Neural cell (in vitro differentiated cells): ENCODE results near the gene GPC5.

ENCODE experiments used
- CTCF ChIP-seq: fragments of 450-650 bp; IDR thresholded peaks from 2 replicates; pipeline ENCODE4 v1.5.1; 2014; ENCODE audit warnings: antibody characterized with exemption, mild to moderate bottlenecking, moderate library complexity; ENCODE audit not compliant: poor library complexity, severe bottlenecking
- EP300 ChIP-seq: fragments of 450-650 bp; conservative IDR thresholded peaks from 2 replicates; pipeline ENCODE4 v1.6.1; 2014; ENCODE audit warnings: antibody characterized with exemption, mild to moderate bottlenecking, moderate library complexity; ENCODE audit not compliant: poor library complexity, severe bottlenecking
- EZH2 ChIP-seq: fragments of 200-600, 300-800 bp; shearing (Covaris generic), sonication (generic); IDR thresholded peaks from 2 replicates; pipeline ENCODE4 v1.6.1; 2014; ENCODE audit warnings: antibody characterized with exemption, low read length, borderline replicate concordance, mild to moderate bottlenecking; ENCODE audit not compliant: insufficient read depth, poor library complexity, severe bottlenecking
- POLR2AphosphoS5 ChIP-seq: IDR thresholded peaks from 2 replicates; pipeline ENCODE4 v1.6.1; 2012
- RAD21 ChIP-seq: fragments of 450-650 bp; conservative IDR thresholded peaks from 2 replicates; pipeline ENCODE4 v1.6.1; 2014; ENCODE audit warnings: antibody characterized with exemption, mild to moderate bottlenecking, moderate library complexity
- REST ChIP-seq: IDR thresholded peaks from 2 replicates; pipeline ENCODE4 v1.6.1; 2012; ENCODE audit warnings: borderline replicate concordance
- TAF1 ChIP-seq: IDR thresholded peaks from 2 replicates; pipeline ENCODE4 v1.6.1; 2012; ENCODE audit warnings: low read depth

- TF ChIP-seq REST: no peak
- no peak for TF ChIP-seq EZH2
- no peak for TF ChIP-seq EP300
- no peak for TF ChIP-seq CTCF
- TF ChIP-seq POLR2AphosphoS5: no peak
- no peak for TF ChIP-seq TAF1
- TF ChIP-seq RAD21: no peak
These were observed 917.6 kb downstream of the GPC5 start for GRCh38 chr13:92316030-92316429.
